Endothelial cell (in vitro differentiated cells): ENCODE results near the gene HLCS. TPM values are rescaled to one million over a fixed set of nuclear protein-coding genes. Genes with fewer than 3 reads are reported as not detected.
A peak's percentile ranks its signal among the peaks of the same experiment; 100 is the strongest.

Source experiments
- DNase-seq: peaks from one replicate; pipeline ENCODE4 v3.0.0; 2021; ENCODE audit warnings: low spot score
- H3K27ac Mint-ChIP-seq: one replicate; pipeline ENCODE4 v1.8.0; 2021; ENCODE audit warnings: mixed read lengths, inconsistent platforms; ENCODE audit not compliant: unreplicated experiment
- H3K27me3 Mint-ChIP-seq: one replicate; pipeline ENCODE4 v1.8.0; 2021; ENCODE audit warnings: mild to moderate bottlenecking, moderate library complexity, mixed read lengths, inconsistent platforms; ENCODE audit not compliant: unreplicated experiment
- H3K36me3 Mint-ChIP-seq: one replicate; pipeline ENCODE4 v1.8.0; 2021; ENCODE audit warnings: mild to moderate bottlenecking, low read depth, mixed read lengths, inconsistent platforms; ENCODE audit not compliant: unreplicated experiment
- H3K4me1 Mint-ChIP-seq: one replicate; pipeline ENCODE4 v1.8.0; 2021; ENCODE audit warnings: mild to moderate bottlenecking, mixed read lengths, inconsistent platforms; ENCODE audit not compliant: unreplicated experiment
- H3K4me3 Mint-ChIP-seq: one replicate; pipeline ENCODE4 v1.8.0; 2021; ENCODE audit warnings: mild to moderate bottlenecking, mixed read lengths, inconsistent platforms; ENCODE audit not compliant: unreplicated experiment
- H3K9me3 Mint-ChIP-seq: one replicate; pipeline ENCODE4 v1.8.0; 2021; ENCODE audit warnings: mixed read lengths, inconsistent platforms; ENCODE audit not compliant: unreplicated experiment
- total RNA-seq: library from RNA; stranded (reverse); fragmentation: NEBNext Ultra II Directional; extraction: Animal tissue kit (Norgen Biotek cat#: 25700); gene quantifications from one replicate; pipeline ENCODE4 v1.2.1, GENCODE V29; 2021; ENCODE audit not compliant: unreplicated experiment
- TF ChIP-seq, protein P1 (sequence below): fragments of 200-600 bp; sonication (generic); IDR thresholded peaks from one replicate; pipeline ENCODE4 v1.5.0; 2021; ENCODE audit warnings: antibody characterized with exemption; ENCODE audit not compliant: unreplicated experiment

HLCS gene
- total RNA-seq, 1 donor from 2014 or later = 97.4 TPM

- Mint-ChIP-seq H3K36me3 (peaks cover 45% of the 10 kb centered on the region), H3K27me3 (peaks cover 1% of the 10 kb centered on the region), H3K27ac (no peak overlapping the region), H3K4me3 (no peak overlapping the region), H3K9me3 (no peaks in the 10 kb centered on the region), H3K4me1 (peaks cover 39% of the 10 kb centered on the region)
- DNase-seq = no peak
- TF ChIP-seq, protein P1, sequence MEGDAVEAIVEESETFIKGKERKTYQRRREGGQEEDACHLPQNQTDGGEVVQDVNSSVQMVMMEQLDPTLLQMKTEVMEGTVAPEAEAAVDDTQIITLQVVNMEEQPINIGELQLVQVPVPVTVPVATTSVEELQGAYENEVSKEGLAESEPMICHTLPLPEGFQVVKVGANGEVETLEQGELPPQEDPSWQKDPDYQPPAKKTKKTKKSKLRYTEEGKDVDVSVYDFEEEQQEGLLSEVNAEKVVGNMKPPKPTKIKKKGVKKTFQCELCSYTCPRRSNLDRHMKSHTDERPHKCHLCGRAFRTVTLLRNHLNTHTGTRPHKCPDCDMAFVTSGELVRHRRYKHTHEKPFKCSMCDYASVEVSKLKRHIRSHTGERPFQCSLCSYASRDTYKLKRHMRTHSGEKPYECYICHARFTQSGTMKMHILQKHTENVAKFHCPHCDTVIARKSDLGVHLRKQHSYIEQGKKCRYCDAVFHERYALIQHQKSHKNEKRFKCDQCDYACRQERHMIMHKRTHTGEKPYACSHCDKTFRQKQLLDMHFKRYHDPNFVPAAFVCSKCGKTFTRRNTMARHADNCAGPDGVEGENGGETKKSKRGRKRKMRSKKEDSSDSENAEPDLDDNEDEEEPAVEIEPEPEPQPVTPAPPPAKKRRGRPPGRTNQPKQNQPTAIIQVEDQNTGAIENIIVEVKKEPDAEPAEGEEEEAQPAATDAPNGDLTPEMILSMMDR = no peak
These were observed 212.1 kb downstream of the HLCS start for GRCh38 chr21:36754241-36754898.

DNA sequence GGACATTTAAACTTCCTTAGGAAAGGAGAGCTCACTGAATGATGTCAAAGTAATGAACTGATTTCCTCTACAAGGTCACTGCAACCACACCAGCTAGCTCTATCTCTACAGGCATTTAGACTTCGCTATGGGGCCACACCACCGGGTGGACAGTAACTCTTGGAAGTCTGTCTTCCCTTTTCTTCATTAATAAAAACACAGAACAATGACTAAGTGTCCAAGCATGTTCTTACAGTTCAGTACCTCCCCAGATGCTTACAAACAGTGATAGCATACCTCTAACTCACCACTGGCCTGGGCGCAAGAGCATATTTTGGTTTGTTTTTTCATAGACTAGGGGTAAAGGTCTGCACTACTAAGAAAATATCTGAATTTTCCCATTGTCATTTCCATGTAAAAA lies 212.9 kb downstream of the HLCS start:
- Mint-ChIP-seq H3K9me3 (no peaks in the 10 kb centered on the region), H3K27me3 (peaks cover 6% of the 10 kb centered on the region), H3K36me3 (peaks cover 44% of the 10 kb centered on the region), H3K4me3 (no peak overlapping the region), H3K27ac (no peak overlapping the region), H3K4me1 (peaks cover 42% of the 10 kb centered on the region)
- TF ChIP-seq, protein P1 = no peak
- DNase-seq = no peak

DNA sequence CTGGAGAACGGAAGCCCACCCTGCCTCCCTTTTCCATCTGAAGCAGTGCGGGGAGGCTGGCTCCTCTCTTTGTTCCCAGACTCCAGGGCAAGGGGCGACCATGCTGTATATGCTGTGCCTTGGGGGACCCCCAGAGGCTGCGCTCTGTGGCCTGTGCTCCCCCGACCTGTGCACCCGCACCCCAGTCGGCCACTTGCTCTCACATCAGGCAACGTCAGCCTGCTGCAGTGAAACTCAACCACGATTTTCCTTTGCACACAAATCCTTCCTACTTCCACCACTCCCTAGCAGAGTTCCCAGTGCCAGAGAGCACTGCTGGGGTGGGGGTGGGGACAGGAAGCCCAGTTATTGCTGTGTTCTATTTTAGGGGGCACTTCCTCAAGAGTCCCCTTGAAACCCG lies 215.1 kb downstream of the HLCS start:
- Mint-ChIP-seq H3K4me3 (no peak overlapping the region), H3K9me3 (no peaks in the 10 kb centered on the region), H3K27ac (peak overlapping the region; percentile 95), H3K4me1 (peaks cover 51% of the 10 kb centered on the region), H3K27me3 (peaks cover 16% of the 10 kb centered on the region), H3K36me3 (peaks cover 46% of the 10 kb centered on the region)
- TF ChIP-seq, protein P1 = no peak
- peak; percentile 36 for DNase-seq

DNA sequence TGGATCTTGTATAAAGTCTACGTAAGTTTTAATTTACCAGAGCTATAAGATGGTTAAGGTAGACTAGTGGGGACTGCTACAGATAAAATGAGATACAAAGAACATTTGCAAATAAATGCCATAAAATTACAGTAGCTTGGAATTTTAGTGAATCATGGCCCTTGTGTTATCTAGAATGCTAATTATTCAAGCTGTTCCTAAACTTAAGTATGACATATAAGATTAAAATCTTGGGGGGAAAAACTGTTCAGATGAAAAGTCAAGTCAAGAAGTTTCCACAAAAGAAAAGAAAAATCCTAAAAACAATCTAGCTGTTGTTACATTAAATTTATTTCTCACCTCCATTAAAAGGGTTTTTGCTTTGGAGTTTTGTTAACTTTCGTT lies 215.9 kb downstream of the HLCS start:
- Mint-ChIP-seq H3K36me3 (peaks cover 41% of the 10 kb centered on the region), H3K4me1 (peaks cover 51% of the 10 kb centered on the region), H3K27ac (peak overlapping the region; percentile 95), H3K4me3 (peak overlapping the region; percentile 73), H3K27me3 (peaks cover 16% of the 10 kb centered on the region), H3K9me3 (no peaks in the 10 kb centered on the region)
- no peak for DNase-seq
- TF ChIP-seq, protein P1 = no peak

GRCh38 chr21:36749935-36750575 lies 216.4 kb downstream of the HLCS start:
- H3K9me3 Mint-ChIP-seq = no peaks in the 10 kb centered on the region
- peaks cover 51% of the 10 kb centered on the region for H3K4me1 Mint-ChIP-seq
- TF ChIP-seq, protein P1 = no peak
- H3K36me3 Mint-ChIP-seq = peaks cover 38% of the 10 kb centered on the region
- peak overlapping the region; percentile 95 for H3K27ac Mint-ChIP-seq
- peak overlapping the region; percentile 73 for H3K4me3 Mint-ChIP-seq
- peaks cover 20% of the 10 kb centered on the region for H3K27me3 Mint-ChIP-seq
- DNase-seq = peak; percentile 56
